GM18499 (cell line): ENCODE data around the gene PROSER3.

ENCODE experiments used
- ATAC-seq: cut with Tn5 transposase; IDR thresholded peaks from one replicate; pipeline ENCODE4 v1.9.1; 2021; ENCODE audit warnings: moderate number of reproducible peaks; ENCODE audit not compliant: insufficient read depth, unreplicated experiment

Gene PROSER3

GRCh38 chr19:35812220-35813042 lies 54.5 kb downstream of the PROSER3 start, which contains the start of gene PRODH2:
TSS of gene PRODH2 (minus strand) at chr19:35812845. CDS start at chr19:35812805, 40 bp downstream.
- ATAC-seq = no peak

- ATAC-seq = no peak
Observed at GRCh38 chr19:35813043-35813890, 55.3 kb downstream of the PROSER3 start.

- ATAC-seq = no peak
Observed at GRCh38 chr19:35816262-35816661, 58.3 kb downstream of the PROSER3 start.

GRCh38 chr19:35816846-35817245 lies 58.9 kb downstream of the PROSER3 start:
- no peak for ATAC-seq

GRCh38 chr19:35818445-35818844 lies 60.5 kb downstream of the PROSER3 start:
- ATAC-seq = no peak
